GM10266 (cell line): ENCODE data around the gene RPS21.

Experiments
- DNase-seq: peaks from one replicate; pipeline ENCODE4 v3.0.0; 2012; ENCODE audit errors: extremely low spot score
- TF ChIP-seq, protein P1 (sequence below): IDR thresholded peaks from 2 replicates; pipeline ENCODE4 v1.5.1; 2012; ENCODE audit warnings: mild to moderate bottlenecking, low read depth; ENCODE audit not compliant: control insufficient read depth, insufficient read depth; ENCODE audit errors: missing control alignments

Gene RPS21

DNA sequence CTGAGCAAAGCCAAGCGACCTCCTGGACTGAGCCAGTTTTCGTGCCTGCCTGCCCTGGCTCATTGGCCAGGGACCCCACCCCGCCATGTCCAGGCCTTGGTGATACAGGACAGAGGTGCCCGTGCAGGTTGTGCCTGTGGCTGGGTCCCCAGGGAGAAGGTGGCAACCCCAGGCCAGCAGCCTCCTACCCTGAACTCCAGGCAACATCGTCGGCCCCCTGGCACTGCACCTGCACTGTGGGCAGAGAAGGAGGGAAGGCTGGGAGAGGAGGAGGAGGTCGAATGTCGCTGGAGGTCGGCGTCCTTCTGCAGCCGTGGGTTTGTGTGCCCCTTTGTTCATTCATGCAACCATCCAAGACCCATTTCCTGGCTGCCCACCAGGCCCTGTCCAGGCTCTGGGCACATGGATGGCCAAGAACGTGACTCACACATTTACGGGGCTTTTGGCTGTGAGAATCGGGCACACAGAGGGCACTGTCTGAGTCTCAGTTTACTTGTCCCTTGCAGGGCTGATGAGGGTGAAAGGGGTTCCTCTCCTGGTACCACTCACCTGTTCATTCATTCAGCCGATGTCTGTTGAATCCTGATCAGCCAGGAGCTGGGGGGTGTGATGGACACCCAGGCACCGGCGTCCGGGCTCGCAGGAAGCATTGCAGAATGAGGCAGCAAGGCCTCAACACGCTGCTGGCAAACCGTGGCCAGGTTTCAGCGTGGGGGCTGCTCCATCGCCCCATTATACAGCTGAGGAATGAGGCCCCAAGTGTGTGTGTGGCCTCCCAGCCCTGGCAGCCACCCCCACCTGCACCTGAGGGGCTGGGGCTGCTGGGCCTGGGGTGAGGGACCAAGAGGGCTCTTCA lies 42.8 kb downstream of the RPS21 start:
- TF ChIP-seq, protein P1, sequence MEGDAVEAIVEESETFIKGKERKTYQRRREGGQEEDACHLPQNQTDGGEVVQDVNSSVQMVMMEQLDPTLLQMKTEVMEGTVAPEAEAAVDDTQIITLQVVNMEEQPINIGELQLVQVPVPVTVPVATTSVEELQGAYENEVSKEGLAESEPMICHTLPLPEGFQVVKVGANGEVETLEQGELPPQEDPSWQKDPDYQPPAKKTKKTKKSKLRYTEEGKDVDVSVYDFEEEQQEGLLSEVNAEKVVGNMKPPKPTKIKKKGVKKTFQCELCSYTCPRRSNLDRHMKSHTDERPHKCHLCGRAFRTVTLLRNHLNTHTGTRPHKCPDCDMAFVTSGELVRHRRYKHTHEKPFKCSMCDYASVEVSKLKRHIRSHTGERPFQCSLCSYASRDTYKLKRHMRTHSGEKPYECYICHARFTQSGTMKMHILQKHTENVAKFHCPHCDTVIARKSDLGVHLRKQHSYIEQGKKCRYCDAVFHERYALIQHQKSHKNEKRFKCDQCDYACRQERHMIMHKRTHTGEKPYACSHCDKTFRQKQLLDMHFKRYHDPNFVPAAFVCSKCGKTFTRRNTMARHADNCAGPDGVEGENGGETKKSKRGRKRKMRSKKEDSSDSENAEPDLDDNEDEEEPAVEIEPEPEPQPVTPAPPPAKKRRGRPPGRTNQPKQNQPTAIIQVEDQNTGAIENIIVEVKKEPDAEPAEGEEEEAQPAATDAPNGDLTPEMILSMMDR: no peak
- DNase-seq: no peak

DNA sequence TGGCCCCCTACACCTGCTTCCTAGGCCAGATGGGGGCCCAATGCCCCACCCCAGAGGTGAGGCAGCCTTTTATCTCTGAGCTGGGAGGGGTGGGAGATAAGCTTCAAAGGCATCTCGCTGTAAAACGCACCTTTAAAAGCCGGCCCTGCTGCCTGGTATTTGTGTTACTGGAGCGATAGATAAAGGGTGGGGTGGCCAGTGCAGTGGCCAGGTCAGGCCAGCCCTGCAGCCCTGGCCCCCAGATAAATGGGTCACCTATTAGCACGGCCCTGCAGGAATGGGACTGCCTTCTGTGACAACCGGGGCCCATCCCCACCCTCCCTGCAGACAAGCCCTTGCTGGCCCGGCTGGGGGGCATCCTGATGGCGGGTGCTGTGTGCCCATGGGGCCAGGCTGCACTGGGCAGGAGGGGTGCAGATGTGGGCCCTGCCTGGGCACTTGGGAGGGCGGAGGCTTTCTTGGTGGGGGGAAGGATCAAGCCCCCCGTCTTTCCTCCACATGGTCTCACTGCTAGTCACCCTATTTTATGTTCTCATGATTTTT lies 43.5 kb downstream of the RPS21 start:
- no peak for DNase-seq
- TF ChIP-seq, protein P1: no peak

DNA sequence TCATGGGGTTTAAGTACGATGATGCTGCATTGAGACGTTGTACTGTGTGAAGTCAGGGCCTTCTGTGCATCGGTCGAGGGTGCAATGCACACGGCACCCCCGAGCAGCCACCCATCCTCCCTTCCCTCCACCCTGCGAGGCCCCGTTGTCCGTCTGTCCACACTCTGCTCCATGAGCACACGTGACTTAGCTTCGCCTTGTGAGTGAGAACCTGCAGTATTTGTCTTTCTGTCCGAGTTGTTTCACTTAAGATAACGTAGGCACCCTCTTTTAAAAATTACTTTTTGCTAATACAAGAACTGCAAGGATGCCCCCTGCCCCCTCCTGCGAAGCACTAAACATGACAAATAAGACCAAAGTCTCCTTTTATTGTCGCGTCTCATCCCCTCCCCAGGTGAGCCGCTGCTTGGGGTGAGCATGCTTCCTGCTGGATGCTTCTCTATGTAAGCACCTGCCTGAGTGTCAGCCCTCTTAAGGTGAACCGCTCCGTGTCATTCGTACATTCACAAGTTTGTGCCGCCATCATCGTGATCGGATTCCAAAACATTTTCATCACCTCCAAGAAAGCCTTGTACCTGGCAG lies 44.1 kb downstream of the RPS21 start:
- DNase-seq: no peak
- TF ChIP-seq, protein P1: no peak

DNA sequence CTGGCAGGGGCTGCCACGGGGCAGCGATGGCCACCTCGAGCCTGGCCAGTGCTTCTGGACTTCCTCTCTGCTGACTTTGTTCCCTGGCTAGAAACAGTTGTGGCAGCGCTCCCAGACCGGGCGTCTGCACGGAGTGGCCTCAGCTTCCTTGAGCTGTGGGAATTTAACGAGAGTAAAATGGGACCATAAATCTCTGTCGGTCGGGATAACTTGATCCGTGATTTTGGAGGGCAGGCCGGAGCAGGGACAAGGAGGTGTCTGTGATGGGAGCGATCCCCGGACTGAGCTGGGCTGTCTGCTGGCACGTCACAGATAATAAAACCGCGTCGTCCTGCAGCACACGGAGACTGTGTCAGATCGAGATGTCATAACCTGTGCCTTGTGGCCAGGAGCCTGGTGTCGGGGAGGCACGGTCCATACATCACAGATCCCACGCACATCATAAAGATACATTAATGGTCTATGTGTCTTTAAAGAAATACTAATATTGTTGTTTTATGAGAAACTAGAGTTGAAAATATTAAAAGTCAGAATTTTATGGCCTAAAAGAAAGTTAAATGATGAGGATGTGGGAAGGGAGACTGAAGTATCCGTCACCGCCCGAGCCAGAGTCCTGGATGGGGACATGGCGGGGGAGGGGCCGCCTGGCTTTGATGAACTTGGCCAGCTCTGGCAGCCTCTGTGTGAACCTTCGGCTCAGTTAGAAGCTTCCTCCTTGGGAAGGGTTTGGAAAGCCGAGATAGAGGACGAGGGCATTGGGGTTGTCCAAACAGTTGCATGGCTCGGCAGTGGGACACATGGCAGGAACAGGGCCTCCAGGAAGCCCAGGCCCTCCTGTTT lies 47.0 kb downstream of the RPS21 start:
- no peak for DNase-seq
- TF ChIP-seq, protein P1: no peak

DNA sequence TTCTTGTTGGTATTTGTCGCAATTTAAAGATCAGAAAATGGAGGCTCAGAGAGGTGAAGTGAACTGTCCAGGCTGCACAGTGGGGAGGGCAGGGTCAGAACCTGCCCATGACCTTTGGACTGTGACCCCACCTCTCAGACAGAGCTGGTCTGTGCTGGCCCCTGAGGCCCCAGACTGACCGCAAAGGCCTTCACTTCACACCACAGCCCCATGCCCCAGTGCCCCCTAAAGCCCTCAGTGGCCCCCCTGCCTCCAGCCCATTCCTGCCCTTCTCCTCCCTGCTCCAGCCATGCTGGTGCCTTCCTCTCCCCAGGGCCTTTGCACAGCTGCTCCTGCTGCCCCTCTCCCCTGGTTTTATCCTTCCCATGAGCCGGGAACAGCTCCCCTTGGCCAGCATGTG lies 49.8 kb downstream of the RPS21 start:
- DNase-seq: no peak
- TF ChIP-seq, protein P1: no peak

DNA sequence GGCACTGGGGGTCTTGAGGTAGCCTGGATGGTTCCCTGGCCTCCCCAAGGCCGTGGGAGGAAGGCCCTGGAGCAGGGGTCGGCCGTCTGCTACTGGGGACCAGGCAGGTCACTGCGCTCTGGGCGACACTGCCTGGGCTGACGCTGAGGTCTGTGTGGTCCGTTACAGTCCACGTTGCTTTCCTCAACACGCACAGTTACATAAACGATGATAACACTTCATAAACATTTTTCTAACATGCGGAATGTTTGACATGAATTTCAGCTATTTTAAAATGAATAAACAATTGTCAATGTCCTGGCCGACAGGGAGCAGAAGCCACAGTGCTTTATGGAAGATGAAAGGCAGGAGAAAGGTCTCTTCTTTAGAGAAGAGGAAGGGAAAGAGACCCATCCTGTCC lies 50.6 kb downstream of the RPS21 start:
- no peak for DNase-seq
- TF ChIP-seq, protein P1: no peak
